Liver (tissue), 3 donors: Measurements from ENCODE around the gene PLG.

Experiments used
- ATF3 ChIP-seq: IDR thresholded peaks from 2 replicates; pipeline ENCODE4 v1.6.1; 2016; ENCODE audit warnings: antibody characterized with exemption
- CTCF ChIP-seq: fragments of 150-350 bp; IDR thresholded peaks from 2 replicates; pipeline ENCODE4 v1.5.1; 2017; ENCODE audit warnings: improper control_type of control experiment, low read depth, low read length; ENCODE audit not compliant: missing input control
- EGR1 ChIP-seq, 2 donors: IDR thresholded peaks; 2 replicates each; pipeline ENCODE4 v1.6.1; 2016 to 2018; ENCODE audit warnings: antibody characterized with exemption in 2 of 2, low read depth in 2 of 2
- FOXA1 ChIP-seq: IDR thresholded peaks from 2 replicates; pipeline ENCODE4 v1.6.1; 2016; ENCODE audit warnings: antibody characterized with exemption
- GABPA ChIP-seq, 2 donors: IDR thresholded peaks in 1 of 2; conservative IDR thresholded peaks in 1 of 2; 2 replicates each; pipeline ENCODE4 v1.6.1; 2016; ENCODE audit warnings: antibody characterized with exemption in 2 of 2, mild to moderate bottlenecking in 1 of 2, moderate library complexity in 1 of 2
- JUND ChIP-seq, 2 donors: IDR thresholded peaks; 2 replicates each; pipeline ENCODE4 v1.6.1; 2016; ENCODE audit warnings: antibody characterized with exemption in 2 of 2
- MAX ChIP-seq: IDR thresholded peaks from 2 replicates; pipeline ENCODE4 v1.6.1; 2016; ENCODE audit warnings: antibody characterized with exemption
- NR2F2 ChIP-seq: IDR thresholded peaks from 2 replicates; pipeline ENCODE4 v1.6.1; 2016; ENCODE audit warnings: antibody characterized with exemption
- RAD21 ChIP-seq, 2 donors: IDR thresholded peaks; 2 replicates each; pipeline ENCODE4 v1.6.1; 2016; ENCODE audit warnings: antibody characterized with exemption in 2 of 2, mild to moderate bottlenecking in 2 of 2
- REST ChIP-seq: IDR thresholded peaks from 2 replicates; pipeline ENCODE4 v1.6.1; 2016; ENCODE audit warnings: antibody characterized with exemption, mild to moderate bottlenecking
- RXRA ChIP-seq, 2 donors: IDR thresholded peaks; 2 replicates each; pipeline ENCODE4 v1.6.1; 2017 to 2018; ENCODE audit warnings: antibody characterized with exemption in 2 of 2, mild to moderate bottlenecking in 1 of 2
- SP1 ChIP-seq: IDR thresholded peaks from 2 replicates; pipeline ENCODE4 v1.6.1; 2018; ENCODE audit warnings: antibody characterized with exemption, mild to moderate bottlenecking
- TAF1 ChIP-seq: conservative IDR thresholded peaks from 2 replicates; pipeline ENCODE4 v1.6.1; 2016; ENCODE audit warnings: antibody characterized with exemption, mild to moderate bottlenecking
- YY1 ChIP-seq: IDR thresholded peaks from 2 replicates; pipeline ENCODE4 v1.6.1; 2016; ENCODE audit warnings: antibody characterized with exemption, mild to moderate bottlenecking
- donor health status: healthy.
- donor health status: healthy.

GRCh38 chr6:160768101-160768500 is 66.1 kb downstream of the PLG start:
- TF ChIP-seq CTCF (no peak), EGR1 (IDR thresholded peaks at IDR 0.05; ENCODE audit: low read depth in 2 of 2) (no peak), ATF3 (no peak), MAX (no peak), RAD21 (IDR thresholded peaks at IDR 0.05) (no peak), REST (no peak), FOXA1 (no peak), NR2F2 (no peak), TAF1 (no peak), YY1 (no peak), RXRA (IDR thresholded peaks at IDR 0.05) (no peak), GABPA (IDR thresholded peaks at IDR 0.05 in 1 of 2, conservative IDR thresholded peaks at IDR 0.05 in 1 of 2) (no peak), JUND (IDR thresholded peaks at IDR 0.05) (no peak), SP1 (no peak)
